SK-N-MC (cell line): ENCODE measurements around the gene AK4.
"Not testable (repeated sequence)": the region's sequence is repeated elsewhere in the genome, so short reads cannot be mapped to it uniquely, and the experiment has no call there.

Source experiments
- DNase-seq: peaks from one replicate; pipeline ENCODE4 v3.0.0-alpha.2; 2011; ENCODE audit warnings: low read depth, low spot score
- H3K27ac ChIP-seq: fragments of 200-600 bp; sonication (generic); 2 replicates; pipeline ENCODE4 v1.5.1; 2016; ENCODE audit warnings: mixed run types
- H3K36me3 ChIP-seq: fragments of 200-600 bp; sonication (generic); 2 replicates; pipeline ENCODE4 v1.6.1; 2017; ENCODE audit warnings: antibody characterized with exemption, low read length, mixed read lengths; ENCODE audit not compliant: insufficient read depth
- H3K4me3 ChIP-seq: fragments of 200-600 bp; sonication (generic); 2 replicates; pipeline ENCODE4 v1.5.1; 2016
- H3K9ac ChIP-seq: fragments of 200-600 bp; sonication (generic); 2 replicates; pipeline ENCODE4 v1.8.0; 2017; ENCODE audit warnings: mixed run types, mixed read lengths; ENCODE audit not compliant: insufficient read length
- H3K9me3 ChIP-seq: fragments of 200-600 bp; sonication (generic); 2 replicates; pipeline ENCODE4 v1.6.1; 2017; ENCODE audit warnings: low read depth, mild to moderate bottlenecking, antibody characterized with exemption, low read length, moderate library complexity, mixed read lengths
- EZH2 ChIP-seq: fragments of 200-600 bp; sonication (generic); IDR thresholded peaks from one replicate; pipeline ENCODE4 v1.6.1; 2017; ENCODE audit warnings: antibody characterized with exemption
- FOXP2 ChIP-seq: optimal IDR thresholded peaks from 2 replicates; pipeline ENCODE3; 2011; ENCODE audit warnings: mild to moderate bottlenecking, moderate library complexity; ENCODE audit not compliant: insufficient read depth; ENCODE audit errors: extremely low read length, control extremely low read depth
- POLR2AphosphoS5 ChIP-seq: IDR thresholded peaks from 2 replicates; pipeline ENCODE4 v1.6.1; 2012; ENCODE audit warnings: mild to moderate bottlenecking, low read depth, low read length, borderline replicate concordance

AK4 gene

GRCh38 chr1:65229201-65229600 is 81.2 kb downstream of the AK4 start:
- no peak for TF ChIP-seq EZH2
- no peak for TF ChIP-seq FOXP2
- TF ChIP-seq POLR2AphosphoS5, result no peak
- Histone ChIP-seq H3K9me3 (no peaks in the 10 kb centered on the region), H3K9ac (no peak overlapping the region)

GRCh38 chr1:65229754-65230339 is 81.8 kb downstream of the AK4 start:
- TF ChIP-seq POLR2AphosphoS5 (no peak), FOXP2 (no peak), EZH2 (no peak)
- DNase-seq, result no peak
- H3K9ac ChIP-seq, result no peak overlapping the region

More at GRCh38 chr1:65229201-65229600, 81.2 kb downstream of the AK4 start:
- no peak for DNase-seq
- H3K27ac ChIP-seq, result no peak overlapping the region
- H3K4me3 ChIP-seq, result no peak overlapping the region
- no peaks in the 10 kb centered on the region for H3K36me3 ChIP-seq

GRCh38 chr1:65230731-65231481 is 82.9 kb downstream of the AK4 start:
- Histone ChIP-seq H3K27ac (peak overlapping the region; percentile 50; the same call in 1 of the 2 replicates), H3K9me3 (no peaks in the 10 kb centered on the region), H3K4me3 (no peak overlapping the region), H3K36me3 (no peaks in the 10 kb centered on the region), H3K9ac (no peak overlapping the region)
- no peak for DNase-seq
- TF ChIP-seq POLR2AphosphoS5 (no peak), EZH2 (no peak), FOXP2 (no peak)

More at GRCh38 chr1:65229754-65230339, 81.8 kb downstream of the AK4 start:
- H3K9me3 ChIP-seq, result no peaks in the 10 kb centered on the region
- no peak overlapping the region for H3K4me3 ChIP-seq
- H3K27ac ChIP-seq, result no peak overlapping the region
- H3K36me3 ChIP-seq, result no peaks in the 10 kb centered on the region

GRCh38 chr1:65231718-65232330 is 83.8 kb downstream of the AK4 start:
- no peak for DNase-seq
- no peak for TF ChIP-seq POLR2AphosphoS5
- no peak for TF ChIP-seq EZH2
- no peak for TF ChIP-seq FOXP2
- Histone ChIP-seq H3K4me3 (no peak overlapping the region), H3K9ac (no peak overlapping the region), H3K36me3 (no peaks in the 10 kb centered on the region), H3K27ac (peak overlapping the region; percentile 52; the same call in 1 of the 2 replicates), H3K9me3 (no peaks in the 10 kb centered on the region)

- Histone ChIP-seq H3K27ac (0 out of 2 replicates have a peak overlapping the region, but pooled peaks have one; percentile 52), H3K4me3 (no peak overlapping the region), H3K9ac (no peak overlapping the region), H3K36me3 (no peaks in the 10 kb centered on the region), H3K9me3 (no peaks in the 10 kb centered on the region)
- no peak for DNase-seq
- no peak for TF ChIP-seq EZH2
- TF ChIP-seq FOXP2, result no peak
- no peak for TF ChIP-seq POLR2AphosphoS5
Measured at GRCh38 chr1:65232461-65232990, 84.5 kb downstream of the AK4 start.

GRCh38 chr1:65233782-65234181 is 85.8 kb downstream of the AK4 start:
- no peaks in the 10 kb centered on the region for H3K36me3 ChIP-seq
- H3K9ac ChIP-seq, result no peak overlapping the region
- no peaks in the 10 kb centered on the region for H3K9me3 ChIP-seq
- no peak for DNase-seq
- TF ChIP-seq EZH2, result no peak
- TF ChIP-seq FOXP2, result no peak
- no peak overlapping the region for H3K4me3 ChIP-seq
- H3K27ac ChIP-seq, result no peak overlapping the region

- TF ChIP-seq FOXP2 (no peak), EZH2 (no peak), POLR2AphosphoS5 (no peak)
- H3K4me3 ChIP-seq, result no peak overlapping the region
- no peaks in the 10 kb centered on the region for H3K36me3 ChIP-seq
- H3K9me3 ChIP-seq, result no peaks in the 10 kb centered on the region
- no peak overlapping the region for H3K27ac ChIP-seq
- no peak for DNase-seq
- no peak overlapping the region for H3K9ac ChIP-seq
Measured at GRCh38 chr1:65235867-65236805, 88.1 kb downstream of the AK4 start.

- not testable (repeated sequence) for H3K4me3 ChIP-seq, H3K36me3 ChIP-seq, H3K9ac ChIP-seq, DNase-seq, H3K9me3 ChIP-seq, H3K27ac ChIP-seq
Measured at GRCh38 chr1:65237088-65237487, 89.1 kb downstream of the AK4 start.
